OCI-LY7 (cell line): ENCODE results near the gene SDE2.

Experiments used
- CTCF ChIP-seq: fragments of 200-600 bp; sonication (generic); conservative IDR thresholded peaks from 2 replicates; pipeline ENCODE4 v1.5.1; 2014; ENCODE audit warnings: mild to moderate bottlenecking, antibody characterized with exemption, low read length, moderate library complexity, mixed read lengths
- EZH2phosphoT487 ChIP-seq: fragments of 200-600 bp; sonication (generic); IDR thresholded peaks from 2 replicates; pipeline ENCODE4 v1.6.1; 2018; ENCODE audit warnings: low read depth, borderline replicate concordance, mild to moderate bottlenecking, mixed run types, antibody characterized with exemption, low read length, moderate library complexity, mixed read lengths

- no peak for TF ChIP-seq CTCF
- TF ChIP-seq EZH2phosphoT487 = no peak
Measured at GRCh38 chr1:226006686-226007085, 7.5 kb upstream of the SDE2 start.
